ENCODE results near the gene DDX6.
A peak's percentile ranks its signal among the peaks of the same experiment; 100 is the strongest.

Gene DDX6

DNA sequence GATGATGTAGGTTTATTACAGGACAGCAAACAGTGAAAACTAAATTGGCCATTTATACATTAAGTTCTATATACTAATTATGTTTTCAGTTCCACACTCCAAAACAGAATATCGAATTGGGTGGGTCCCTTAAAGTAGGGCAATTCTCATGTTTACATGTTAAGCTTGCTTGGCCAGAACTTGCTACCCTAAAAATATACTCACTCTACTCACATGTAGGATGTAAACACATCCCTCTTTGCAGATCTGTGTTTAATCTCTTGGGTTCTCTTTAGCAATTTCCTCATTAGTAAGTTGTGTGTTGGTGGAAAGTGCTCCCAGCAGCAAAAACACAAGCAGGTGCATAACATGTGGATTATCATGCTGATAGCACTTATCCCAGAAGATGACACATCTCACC is 22.6 kb upstream of the DDX6 start:
- no peak for TF ChIP-seq POLR2A (IDR thresholded peaks at IDR 0.05; ENCODE audit: low read depth, low read length)
- TF ChIP-seq TAF1 (IDR thresholded peaks at IDR 0.05; ENCODE audit: borderline replicate concordance, low read depth, low read length) = no peak
- TF ChIP-seq POLR2AphosphoS5 (IDR thresholded peaks at IDR 0.05; ENCODE audit: low read depth, low read length) = no peak
- DNase-seq (ENCODE audit: insufficient read length) (no peak), FAIRE-seq (no peak)

DNA sequence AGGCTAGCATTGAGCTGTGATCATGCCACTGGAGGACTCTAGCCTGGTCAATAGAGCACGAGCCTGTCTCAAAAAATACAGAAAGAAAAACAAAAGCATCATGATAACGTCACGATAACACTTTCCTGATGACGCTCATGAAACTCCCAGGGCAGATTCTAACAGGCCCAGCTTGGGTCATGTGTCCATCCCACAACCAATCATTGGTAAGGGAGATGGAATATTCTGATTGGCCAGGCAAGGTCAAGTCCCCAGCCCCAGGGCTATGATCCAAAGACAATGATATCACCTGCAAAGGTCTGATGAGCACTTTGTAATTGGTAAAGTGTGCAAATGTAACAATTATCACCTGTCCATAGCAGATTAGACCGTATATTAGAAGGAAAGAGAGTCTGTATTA is 21.5 kb upstream of the DDX6 start:
- no peak for TF ChIP-seq POLR2A (IDR thresholded peaks at IDR 0.05; ENCODE audit: low read depth, low read length)
- no peak for TF ChIP-seq TAF1 (IDR thresholded peaks at IDR 0.05; ENCODE audit: borderline replicate concordance, low read depth, low read length)
- no peak for TF ChIP-seq POLR2AphosphoS5 (IDR thresholded peaks at IDR 0.05; ENCODE audit: low read depth, low read length)
- no peak for FAIRE-seq

DNA sequence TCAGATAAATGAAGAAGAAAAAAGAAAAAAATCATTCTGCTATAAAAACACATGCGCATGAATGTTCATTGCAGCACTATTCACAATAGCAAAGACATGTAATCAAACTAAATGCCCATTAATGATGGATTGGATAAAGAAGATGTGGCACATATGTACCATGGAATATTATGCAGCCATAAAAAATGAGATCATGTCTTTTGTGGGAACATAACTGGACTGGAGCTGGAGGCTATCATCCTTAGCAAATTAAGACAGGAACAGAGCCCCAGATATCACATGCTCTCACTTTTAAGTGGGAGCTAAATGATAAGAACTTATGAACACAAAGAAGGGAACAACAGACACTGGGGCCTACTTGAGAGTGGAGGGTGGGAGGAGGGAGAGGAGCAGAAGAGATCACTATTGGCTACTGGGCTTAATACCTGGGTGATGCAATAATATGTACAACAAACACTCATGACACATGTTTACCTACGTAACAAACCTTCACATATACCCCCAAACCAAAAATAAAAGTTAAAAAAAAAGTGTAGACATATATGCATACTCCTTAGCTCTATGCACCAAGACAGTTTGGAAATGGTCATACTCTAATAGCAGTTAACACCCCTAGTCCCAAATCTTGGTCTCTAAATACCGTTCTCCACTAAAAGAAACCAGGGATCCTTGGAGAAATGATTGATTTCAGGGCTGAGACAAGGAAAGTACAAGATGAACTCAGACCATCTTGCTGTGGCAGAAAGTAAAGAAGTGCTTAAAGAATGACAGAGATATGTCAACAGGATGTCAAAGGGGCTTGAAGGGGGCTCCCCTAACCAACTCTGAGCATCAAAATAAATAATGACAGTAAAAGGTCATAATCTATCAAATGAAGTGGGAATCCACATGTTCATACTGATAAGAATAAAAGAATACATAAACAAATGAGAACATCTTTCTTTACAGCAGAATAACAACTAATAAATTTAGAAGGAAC is 17.1 kb upstream of the DDX6 start:
- FAIRE-seq (no peak), DNase-seq (ENCODE audit: insufficient read length) (no peak)
- no peak for TF ChIP-seq TAF1 (IDR thresholded peaks at IDR 0.05; ENCODE audit: borderline replicate concordance, low read depth, low read length)
- no peak for TF ChIP-seq POLR2A (IDR thresholded peaks at IDR 0.05; ENCODE audit: low read depth, low read length)
- no peak for TF ChIP-seq POLR2AphosphoS5 (IDR thresholded peaks at IDR 0.05; ENCODE audit: low read depth, low read length)

More for the DNA sequence above, 21.5 kb upstream of the DDX6 start:
- no peak for DNase-seq (ENCODE audit: insufficient read length)

DNA sequence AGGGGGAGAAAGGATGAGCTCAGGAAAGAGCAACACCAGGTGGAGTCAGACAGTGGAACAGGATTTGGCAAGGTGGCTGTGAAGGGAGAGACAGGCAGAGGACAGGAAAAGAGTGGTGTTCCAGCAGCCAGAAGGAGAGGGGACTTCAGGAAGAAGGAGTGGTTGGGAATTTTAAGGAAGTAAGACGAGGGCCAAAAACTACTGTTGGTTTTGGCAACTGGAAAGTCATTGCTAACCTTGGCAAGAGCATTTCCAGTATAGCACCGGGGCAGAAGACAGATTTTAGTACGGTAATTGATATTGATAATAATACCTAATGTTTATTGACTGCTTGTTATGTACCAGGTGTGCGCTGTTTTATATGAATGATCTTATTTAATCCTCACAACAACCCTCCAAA is 15.4 kb upstream of the DDX6 start:
- no peak for DNase-seq (ENCODE audit: insufficient read length)
- TF ChIP-seq POLR2AphosphoS5 (IDR thresholded peaks at IDR 0.05; ENCODE audit: low read depth, low read length) (no peak), TAF1 (IDR thresholded peaks at IDR 0.05; ENCODE audit: borderline replicate concordance, low read depth, low read length) (no peak), POLR2A (IDR thresholded peaks at IDR 0.05; ENCODE audit: low read depth, low read length) (no peak)
- no peak for FAIRE-seq

DNA sequence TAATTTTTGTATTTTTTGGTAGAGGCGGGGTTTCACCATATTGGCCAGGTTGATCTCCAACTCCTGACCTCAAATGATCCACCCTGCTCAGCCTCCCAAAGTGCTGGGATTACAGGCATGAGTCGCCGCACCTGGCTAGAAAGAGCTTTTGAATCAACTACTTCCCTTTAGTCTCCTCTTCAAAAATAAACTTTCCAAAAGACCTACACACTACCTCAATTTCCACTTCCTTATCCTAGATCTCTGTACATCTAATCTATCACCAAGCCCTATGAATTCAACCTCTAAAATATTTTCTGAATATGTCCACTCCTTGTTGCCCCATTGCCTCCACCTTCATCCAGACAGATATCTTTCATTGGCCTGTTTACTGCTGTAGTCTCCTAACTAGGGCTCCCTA is 13.1 kb upstream of the DDX6 start:
- no peak for TF ChIP-seq POLR2AphosphoS5 (IDR thresholded peaks at IDR 0.05; ENCODE audit: low read depth, low read length)
- no peak for TF ChIP-seq POLR2A (IDR thresholded peaks at IDR 0.05; ENCODE audit: low read depth, low read length)
- TF ChIP-seq TAF1 (IDR thresholded peaks at IDR 0.05; ENCODE audit: borderline replicate concordance, low read depth, low read length) = no peak
- FAIRE-seq = no peak
- DNase-seq (ENCODE audit: insufficient read length) = no peak

DNA sequence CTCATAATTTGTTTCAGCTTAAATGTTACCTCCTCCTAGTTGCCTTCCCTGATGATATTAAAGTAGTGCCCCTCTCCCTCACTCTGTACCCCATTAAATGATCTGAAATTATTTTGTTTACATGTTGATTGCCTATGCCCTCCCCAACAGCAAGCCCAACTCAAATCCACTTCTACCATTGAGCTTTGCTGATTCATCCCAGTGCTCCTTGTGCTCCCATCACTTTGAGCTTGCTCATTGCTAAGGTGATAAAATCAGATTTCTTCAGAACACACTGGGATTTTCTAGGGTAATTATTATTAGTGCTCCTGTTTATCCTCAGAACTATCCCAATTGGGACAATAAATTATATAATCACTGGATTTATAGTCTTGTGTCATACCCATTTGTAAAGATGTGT is 8.4 kb upstream of the DDX6 start:
- FAIRE-seq = no peak
- no peak for DNase-seq (ENCODE audit: insufficient read length)
- TF ChIP-seq POLR2AphosphoS5 (IDR thresholded peaks at IDR 0.05; ENCODE audit: low read depth, low read length) = no peak
- TF ChIP-seq POLR2A (IDR thresholded peaks at IDR 0.05; ENCODE audit: low read depth, low read length) = no peak
- no peak for TF ChIP-seq TAF1 (IDR thresholded peaks at IDR 0.05; ENCODE audit: borderline replicate concordance, low read depth, low read length)

DNA sequence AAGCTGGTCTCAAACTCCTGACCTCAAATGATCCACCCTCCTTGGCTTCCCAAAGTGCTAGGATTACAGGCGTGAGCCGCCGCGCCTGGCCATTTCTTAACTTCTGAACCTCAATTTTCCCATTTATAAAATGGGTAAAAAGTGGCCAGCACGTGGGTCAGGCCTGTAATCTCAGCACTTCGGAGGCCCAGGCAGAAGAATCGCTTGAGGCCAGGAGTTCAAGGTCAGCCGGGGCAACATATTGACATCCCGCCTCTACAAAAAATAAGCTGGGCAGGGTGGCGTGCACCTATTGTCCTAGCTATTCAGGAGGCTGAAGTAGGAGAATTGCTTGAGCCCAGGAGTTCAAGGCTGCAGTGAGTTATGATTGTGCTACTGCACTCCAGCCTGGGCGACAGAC is 6.5 kb upstream of the DDX6 start:
- DNase-seq (ENCODE audit: insufficient read length) = no peak
- FAIRE-seq = peak; percentile 21
- TF ChIP-seq TAF1 (IDR thresholded peaks at IDR 0.05; ENCODE audit: borderline replicate concordance, low read depth, low read length) = no peak
- no peak for TF ChIP-seq POLR2A (IDR thresholded peaks at IDR 0.05; ENCODE audit: low read depth, low read length)
- TF ChIP-seq POLR2AphosphoS5 (IDR thresholded peaks at IDR 0.05; ENCODE audit: low read depth, low read length) = no peak

DNA sequence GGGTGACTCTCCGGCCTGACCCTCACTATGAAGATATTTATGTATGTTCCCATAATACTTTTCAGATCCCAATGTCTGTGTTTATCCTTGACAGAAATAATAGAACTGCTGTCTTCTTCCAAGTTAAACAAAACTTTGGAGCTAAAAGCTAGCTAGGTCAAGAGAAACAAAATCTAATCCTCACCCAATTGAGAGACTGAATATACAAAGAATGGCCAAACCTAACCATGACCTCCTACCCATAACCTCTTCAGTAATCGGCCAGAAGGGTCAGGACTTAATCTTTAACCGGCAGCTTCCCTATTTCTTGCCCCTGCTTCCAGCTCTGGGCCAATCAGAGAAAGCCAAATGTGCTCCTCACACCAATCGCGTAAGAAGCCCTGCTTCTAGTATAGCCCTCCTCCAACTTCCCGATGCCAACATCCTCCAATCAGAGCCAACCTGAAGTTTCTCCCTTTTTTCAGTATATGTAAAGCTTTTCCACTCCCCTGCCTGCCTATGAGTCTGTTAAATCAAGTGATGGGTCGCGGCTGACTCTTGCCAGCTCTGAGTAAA is 1.7 kb upstream of the DDX6 start:
- peak; percentile 97 for FAIRE-seq
- DNase-seq (ENCODE audit: insufficient read length) = peak; percentile 57
- TF ChIP-seq POLR2AphosphoS5 (IDR thresholded peaks at IDR 0.05; ENCODE audit: low read depth, low read length) = peak; percentile 89
- no peak for TF ChIP-seq TAF1 (IDR thresholded peaks at IDR 0.05; ENCODE audit: borderline replicate concordance, low read depth, low read length)
- TF ChIP-seq POLR2A (IDR thresholded peaks at IDR 0.05; ENCODE audit: low read depth, low read length) = peak; percentile 74; the same call in 1 of the 2 replicates

DNA sequence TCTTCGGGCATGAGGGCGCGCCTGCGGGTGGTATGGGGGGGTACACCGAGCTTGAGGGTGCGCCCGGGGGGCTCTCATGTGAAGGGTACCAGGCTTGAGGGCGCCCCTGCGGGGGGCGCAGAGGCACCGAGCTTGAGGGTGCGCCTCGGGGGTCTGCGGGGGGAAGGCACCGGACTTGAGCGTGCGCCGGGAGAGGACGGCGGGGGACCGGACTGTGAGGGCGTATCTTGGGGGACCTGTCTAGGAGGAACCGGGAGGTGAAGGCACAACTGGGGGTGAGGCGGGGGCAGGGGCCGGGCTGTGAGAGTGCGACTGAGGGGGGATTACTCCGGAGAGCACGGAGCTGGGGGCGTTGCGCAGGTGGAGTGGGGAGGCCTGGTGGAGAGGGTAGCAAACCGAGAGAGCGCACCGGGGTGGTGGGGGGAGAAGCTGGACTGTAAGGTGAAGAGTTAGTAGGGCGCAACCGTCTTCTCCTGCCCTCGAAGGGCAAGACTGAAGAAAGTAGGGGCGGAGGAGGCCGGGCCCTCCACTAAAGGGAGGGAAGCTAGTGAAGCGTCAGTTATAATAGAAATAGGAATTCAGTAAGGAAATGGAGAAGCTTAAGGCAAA is 1.1 kb upstream of the DDX6 start:
- TF ChIP-seq POLR2AphosphoS5 (IDR thresholded peaks at IDR 0.05; ENCODE audit: low read depth, low read length) (no peak; the same call in 1 of the 2 replicates), TAF1 (IDR thresholded peaks at IDR 0.05; ENCODE audit: borderline replicate concordance, low read depth, low read length) (no peak), POLR2A (IDR thresholded peaks at IDR 0.05; ENCODE audit: low read depth, low read length) (0 out of 2 replicates have a peak, but pooled peaks have one; percentile 2)
- FAIRE-seq = no peak
- peak; percentile 23 for DNase-seq (ENCODE audit: insufficient read length)

DNA sequence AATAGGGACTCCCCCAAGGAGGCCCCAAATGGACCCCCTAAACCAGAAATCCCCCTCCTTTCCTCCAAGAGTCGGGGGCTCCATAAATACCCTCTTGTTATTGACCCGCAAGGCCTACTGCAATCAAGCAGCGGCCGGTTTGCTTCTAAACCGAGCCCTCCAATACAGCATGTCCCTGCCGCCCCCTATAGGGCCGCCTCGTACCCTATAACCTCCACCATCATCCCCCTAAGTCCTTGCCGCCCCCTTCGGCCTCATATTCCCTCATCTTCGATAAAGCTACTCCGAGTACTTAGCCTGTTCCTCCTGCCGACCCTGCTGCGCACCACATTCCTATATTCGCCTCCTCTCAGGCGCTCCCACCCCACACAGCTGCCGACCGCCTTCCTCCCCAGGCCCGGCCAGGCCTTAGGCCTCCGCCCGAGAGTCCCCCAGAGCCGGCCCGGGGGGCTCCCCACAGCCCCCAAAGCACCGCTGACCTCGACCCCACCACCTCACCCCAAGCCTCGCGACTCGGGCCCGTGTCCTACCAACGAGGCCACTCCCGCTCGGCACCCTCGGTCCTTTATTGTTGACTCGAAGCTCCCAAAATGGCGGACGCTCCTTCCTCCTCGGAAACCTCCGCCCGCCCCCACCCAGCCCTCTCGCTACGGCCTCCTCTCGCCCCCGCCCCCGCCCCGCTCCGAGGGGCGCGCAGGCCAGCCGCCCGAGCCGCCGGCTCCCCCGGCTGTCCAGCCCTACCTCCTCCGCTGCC is 430 bp downstream of the DDX6 start:
- DNase-seq (ENCODE audit: insufficient read length) (peak; percentile 41), FAIRE-seq (peak; percentile 81)
- TF ChIP-seq POLR2A (IDR thresholded peaks at IDR 0.05; ENCODE audit: low read depth, low read length) = no peak
- no peak for TF ChIP-seq TAF1 (IDR thresholded peaks at IDR 0.05; ENCODE audit: borderline replicate concordance, low read depth, low read length)
- TF ChIP-seq POLR2AphosphoS5 (IDR thresholded peaks at IDR 0.05; ENCODE audit: low read depth, low read length) = no peak
